GM23338 (cell line): Measurements from ENCODE around the gene NOX5. TPM values are rescaled to one million over a fixed set of nuclear protein-coding genes. Genes with fewer than 3 reads are reported as not detected.

ENCODE experiments used
- ATAC-seq: fragments of 200-7000 bp; cut with Tn5 transposase; 3 replicates; pipeline ENCODE4 v1.9.1; 2020
- DNase-seq: peaks from one replicate; pipeline ENCODE4 v3.0.0-alpha.2; 2015; ENCODE audit warnings: low spot score
- H2AFZ ChIP-seq: fragments of 200-600 bp; sonication (generic); 2 replicates; pipeline ENCODE4 v1.8.0; 2016; ENCODE audit warnings: antibody characterized with exemption, mild to moderate bottlenecking, moderate library complexity
- H3F3A ChIP-seq: fragments of 200-600 bp; sonication (generic); replicated peaks from 2 replicates; pipeline ENCODE4 v1.8.0; 2017; ENCODE audit warnings: antibody characterized with exemption, mixed run types, low read depth
- H3K27ac ChIP-seq: fragments of 200-600 bp; sonication (generic); 2 replicates; pipeline ENCODE4 v1.6.1; 2016; ENCODE audit warnings: low read depth
- H3K27me3 ChIP-seq: fragments of 200-600 bp; sonication (generic); 2 replicates; pipeline ENCODE4 v1.8.0; 2016; ENCODE audit warnings: mild to moderate bottlenecking, mixed run types, moderate library complexity; ENCODE audit not compliant: insufficient read depth
- H3K36me3 ChIP-seq: fragments of 200-600 bp; sonication (generic); 2 replicates; pipeline ENCODE4 v1.8.0; 2016; ENCODE audit warnings: mild to moderate bottlenecking; ENCODE audit not compliant: insufficient read depth
- H3K4me1 ChIP-seq: fragments of 200-600 bp; sonication (generic); 2 replicates; pipeline ENCODE4 v1.8.0; 2016; ENCODE audit warnings: mild to moderate bottlenecking, moderate library complexity; ENCODE audit not compliant: insufficient read depth
- H3K4me2 ChIP-seq: fragments of 200-600 bp; sonication (generic); 2 replicates; pipeline ENCODE4 v1.7.1; 2017; ENCODE audit warnings: mixed run types
- H3K4me3 ChIP-seq: fragments of 200-600 bp; sonication (generic); 2 replicates; pipeline ENCODE4 v1.6.1; 2016; ENCODE audit warnings: mixed run types
- H3K79me2 ChIP-seq: fragments of 200-600 bp; sonication (generic); replicated peaks from 2 replicates; pipeline ENCODE4 v1.8.0; 2017; ENCODE audit warnings: mild to moderate bottlenecking; ENCODE audit not compliant: insufficient read depth
- H3K9me2 ChIP-seq: fragments of 200-600 bp; sonication (generic); 2 replicates; pipeline ENCODE4 v1.8.0; 2017; ENCODE audit not compliant: insufficient read depth
- H4K20me1 ChIP-seq: fragments of 200-600 bp; sonication (generic); replicated peaks from 2 replicates; pipeline ENCODE4 v1.8.0; 2017; ENCODE audit warnings: mild to moderate bottlenecking; ENCODE audit not compliant: insufficient read depth
- H3K27ac Mint-ChIP-seq: 2 replicates; pipeline ENCODE4 v1.8.0; 2020; ENCODE audit warnings: inconsistent platforms, mild to moderate bottlenecking, moderate library complexity, mixed read lengths
- H3K27me3 Mint-ChIP-seq: 3 replicates; pipeline ENCODE4 v1.8.0; 2022; ENCODE audit warnings: low read depth, mild to moderate bottlenecking, moderate library complexity, mixed read lengths, inconsistent platforms; ENCODE audit not compliant: insufficient read depth, poor library complexity
- H3K36me3 Mint-ChIP-seq: 3 replicates; pipeline ENCODE4 v1.8.0; 2021; ENCODE audit warnings: low read depth, mild to moderate bottlenecking, inconsistent platforms, moderate library complexity, mixed read lengths
- H3K4me1 Mint-ChIP-seq: 3 replicates; pipeline ENCODE4 v1.8.0; 2020; ENCODE audit warnings: mild to moderate bottlenecking, inconsistent platforms, mixed read lengths
- H3K4me3 Mint-ChIP-seq: 3 replicates; pipeline ENCODE4 v1.8.0; 2021; ENCODE audit warnings: moderate library complexity, mild to moderate bottlenecking, inconsistent platforms, mixed read lengths
- H3K9me3 Mint-ChIP-seq: 3 replicates; pipeline ENCODE4 v1.8.0; 2020; ENCODE audit warnings: moderate library complexity, mild to moderate bottlenecking, inconsistent platforms, mixed read lengths
- CREB1 ChIP-seq: fragments of 250-450 bp; sonication (Bioruptor Pico); IDR thresholded peaks from 2 replicates; pipeline ENCODE4 v1.5.0; 2020; ENCODE audit warnings: low read depth, mild to moderate bottlenecking, moderate library complexity
- ETS1 ChIP-seq: IDR thresholded peaks from 2 replicates; pipeline ENCODE4 v1.6.1; 2016; ENCODE audit warnings: antibody characterized with exemption
- EZH2 ChIP-seq: fragments of 200-600 bp; sonication (generic); IDR thresholded peaks from one replicate; pipeline ENCODE4 v1.8.0; 2017; ENCODE audit warnings: antibody characterized with exemption, mild to moderate bottlenecking, low read depth; ENCODE audit not compliant: unreplicated experiment
- EZH2phosphoT487 ChIP-seq: fragments of 200-600 bp; sonication (generic); IDR thresholded peaks from one replicate; pipeline ENCODE4 v1.8.1; 2018; ENCODE audit warnings: antibody characterized with exemption; ENCODE audit not compliant: unreplicated experiment
- NANOG ChIP-seq: IDR thresholded peaks from 2 replicates; pipeline ENCODE4 v1.6.1; 2016; ENCODE audit warnings: antibody characterized with exemption, borderline replicate concordance
- REST ChIP-seq: IDR thresholded peaks from one replicate; pipeline ENCODE4 v1.6.1; 2018; ENCODE audit warnings: antibody characterized with exemption; ENCODE audit not compliant: unreplicated experiment
- STAT1 ChIP-seq: IDR thresholded peaks from one replicate; pipeline ENCODE4 v1.6.1; 2016; ENCODE audit warnings: antibody characterized with exemption; ENCODE audit not compliant: unreplicated experiment
- ZNF114 ChIP-seq: fragments of 250-450 bp; sonication (Bioruptor Pico); IDR thresholded peaks from 2 replicates; pipeline ENCODE4 v1.5.0; 2020; ENCODE audit warnings: mild to moderate bottlenecking, moderate library complexity
- ZNF331 ChIP-seq: fragments of 250-450 bp; sonication (Bioruptor Pico); IDR thresholded peaks from 2 replicates; pipeline ENCODE4 v1.5.0; 2020; ENCODE audit warnings: low read depth, mild to moderate bottlenecking, moderate library complexity
- ZNF462 ChIP-seq: fragments of 250-450 bp; sonication (Bioruptor Pico); IDR thresholded peaks from 2 replicates; pipeline ENCODE4 v1.5.0; 2020; ENCODE audit warnings: mild to moderate bottlenecking, moderate library complexity
- polyA plus RNA-seq: library from polyadenylated mRNA; unstranded; fragments of >200 nt; fragmentation: Nextera tagmentation; extraction: Ambion mirVana; gene quantifications from 2 replicates; pipeline ENCODE4 v1.2.1, GENCODE V29; 2016
- total RNA-seq: library from RNA; depleted of rRNA; stranded (reverse); fragments of >200 nt; shearing (Covaris generic); gene quantifications from 2 replicates; pipeline ENCODE4 v1.2.3, GENCODE V29; 2014

NOX5 gene
- total and polyA plus RNA-seq, 2 experiments from 2014 or later: 0.03 TPM; not detected in 1

GRCh38 chr15:69008056-69008455, 6.4 kb upstream of the NOX5 start (continued):
- TF ChIP-seq REST (no peak), NANOG (no peak), EZH2phosphoT487 (no peak), ETS1 (no peak), ZNF331 (CRISPR knock-in tag) (no peak), CREB1 (CRISPR knock-in tag) (no peak), EZH2 (no peak)

- peaks cover 20% of the 10 kb centered on the region for H3K9me3 Mint-ChIP-seq
- Histone ChIP-seq H3F3A (no peaks in the 10 kb centered on the region), H4K20me1 (no peaks in the 10 kb centered on the region), H3K4me3 (no peak overlapping the region), H3K36me3 (peaks cover 9% of the 10 kb centered on the region), H3K79me2 (no peaks in the 10 kb centered on the region), H3K27ac (no peak overlapping the region), H3K9me2 (no peaks in the 10 kb centered on the region), H3K4me1 (no peaks in the 10 kb centered on the region), H3K27me3 (no peaks in the 10 kb centered on the region), H3K4me2 (no peak overlapping the region), H2AFZ (no peak overlapping the region)
- H3K4me3 Mint-ChIP-seq: no peak overlapping the region
- H3K4me1 Mint-ChIP-seq: peaks cover 2% of the 10 kb centered on the region; the same call in 2 of the 3 replicates
- TF ChIP-seq ZNF331 (CRISPR knock-in tag): no peak
- no peak for TF ChIP-seq EZH2phosphoT487
- TF ChIP-seq ZNF114: no peak
- no peak for TF ChIP-seq EZH2
- TF ChIP-seq REST: no peak
- TF ChIP-seq ZNF462 (CRISPR knock-in tag): no peak
- TF ChIP-seq NANOG: no peak
- no peak for TF ChIP-seq STAT1
- ATAC-seq (no peak), DNase-seq (no peak)
- H3K27ac Mint-ChIP-seq: no peak overlapping the region
- peaks cover 8% of the 10 kb centered on the region for H3K36me3 Mint-ChIP-seq
- peaks cover 2% of the 10 kb centered on the region for H3K27me3 Mint-ChIP-seq
Observed at GRCh38 chr15:69009341-69009740, 5.2 kb upstream of the NOX5 start.
